ENCODE measurements around the gene THADA.

- no peak for TF ChIP-seq CTCF (IDR thresholded peaks at IDR 0.05; ENCODE audit: low read length)
- TF ChIP-seq EZH2 (IDR thresholded peaks at IDR 0.05; ENCODE audit: borderline replicate concordance, low read length): no peak
Observed at GRCh38 chr2:43610361-43610760, 14.5 kb upstream of the THADA start.
